Stimulated activated memory B cell treated with anti-CD40 and anti-IgM and Interleukin-4, amounts not matched to agents 10 μg/mL and 1 μg/mL and 100 μg/mL, for 72 hours (primary cell): Measurements from ENCODE around the gene PRKG1.
"Not testable (repeated sequence)": the region's sequence is repeated elsewhere in the genome, so short reads cannot be mapped to it uniquely, and the experiment has no call there.

Experiments
- ATAC-seq: fragments of 150-1000 bp; cut with Tn5 transposase; 2 replicates; pipeline ENCODE4 v1.10.0; 2021
- H3K27ac Mint-ChIP-seq: one replicate; pipeline ENCODE4 v1.8.0; 2022; ENCODE audit warnings: mild to moderate bottlenecking, mixed read lengths
- H3K27me3 Mint-ChIP-seq: one replicate; pipeline ENCODE4 v1.8.0; 2022; ENCODE audit warnings: mixed read lengths
- H3K36me3 Mint-ChIP-seq: one replicate; pipeline ENCODE4 v1.8.0; 2022; ENCODE audit warnings: mixed read lengths
- H3K4me1 Mint-ChIP-seq: one replicate; pipeline ENCODE4 v1.8.0; 2022; ENCODE audit warnings: mixed read lengths
- H3K4me3 Mint-ChIP-seq: one replicate; pipeline ENCODE4 v1.8.0; 2022; ENCODE audit warnings: mild to moderate bottlenecking, moderate library complexity, mixed read lengths
- H3K9me3 Mint-ChIP-seq: one replicate; pipeline ENCODE4 v1.8.0; 2022; ENCODE audit warnings: mixed read lengths

PRKG1 gene

GRCh38 chr10:51530541-51530940, 456.3 kb downstream of the PRKG1 start:
- no peaks in the 10 kb centered on the region for H3K9me3 Mint-ChIP-seq
- ATAC-seq, result no peak
- H3K36me3 Mint-ChIP-seq, result no peaks in the 10 kb centered on the region
- no peaks in the 10 kb centered on the region for H3K27me3 Mint-ChIP-seq
- H3K4me1 Mint-ChIP-seq, result no peaks in the 10 kb centered on the region
- H3K27ac Mint-ChIP-seq, result no peak overlapping the region
- no peak overlapping the region for H3K4me3 Mint-ChIP-seq

GRCh38 chr10:51532044-51532443, 457.8 kb downstream of the PRKG1 start:
- Mint-ChIP-seq H3K4me3 (no peak overlapping the region), H3K27me3 (no peaks in the 10 kb centered on the region)
- ATAC-seq, result no peak

GRCh38 chr10:51542853-51543252, 468.6 kb downstream of the PRKG1 start:
- Mint-ChIP-seq H3K36me3 (no peaks in the 10 kb centered on the region), H3K4me1 (no peaks in the 10 kb centered on the region), H3K9me3 (no peaks in the 10 kb centered on the region), H3K27me3 (no peaks in the 10 kb centered on the region), H3K27ac (no peak overlapping the region), H3K4me3 (no peak overlapping the region)
- ATAC-seq, result no peak

More at GRCh38 chr10:51532044-51532443, 457.8 kb downstream of the PRKG1 start:
- no peaks in the 10 kb centered on the region for H3K36me3 Mint-ChIP-seq
- H3K4me1 Mint-ChIP-seq, result no peaks in the 10 kb centered on the region
- H3K9me3 Mint-ChIP-seq, result no peaks in the 10 kb centered on the region
- no peak overlapping the region for H3K27ac Mint-ChIP-seq

- Mint-ChIP-seq H3K27me3 (no peaks in the 10 kb centered on the region), H3K4me1 (no peaks in the 10 kb centered on the region), H3K36me3 (no peaks in the 10 kb centered on the region), H3K9me3 (no peaks in the 10 kb centered on the region), H3K4me3 (no peak overlapping the region), H3K27ac (no peak overlapping the region)
- ATAC-seq, result no peak
These were observed 470.6 kb downstream of the PRKG1 start for GRCh38 chr10:51544933-51545332.

GRCh38 chr10:51547941-51548340, 473.7 kb downstream of the PRKG1 start:
- ATAC-seq, result no peak
- Mint-ChIP-seq H3K9me3 (no peaks in the 10 kb centered on the region), H3K4me1 (no peaks in the 10 kb centered on the region), H3K36me3 (no peaks in the 10 kb centered on the region), H3K4me3 (no peak overlapping the region), H3K27ac (no peak overlapping the region), H3K27me3 (no peaks in the 10 kb centered on the region)

- Mint-ChIP-seq H3K27me3 (no peaks in the 10 kb centered on the region), H3K4me3 (no peak overlapping the region), H3K9me3 (no peaks in the 10 kb centered on the region), H3K4me1 (no peaks in the 10 kb centered on the region), H3K27ac (no peak overlapping the region), H3K36me3 (no peaks in the 10 kb centered on the region)
- ATAC-seq, result no peak
These were observed 478.6 kb downstream of the PRKG1 start for GRCh38 chr10:51552879-51553278.

GRCh38 chr10:51564896-51565510, 490.7 kb downstream of the PRKG1 start:
- Mint-ChIP-seq H3K4me1 (no peaks in the 10 kb centered on the region), H3K27ac (no peak overlapping the region), H3K36me3 (no peaks in the 10 kb centered on the region), H3K27me3 (no peaks in the 10 kb centered on the region), H3K9me3 (no peaks in the 10 kb centered on the region), H3K4me3 (no peak overlapping the region)
- no peak for ATAC-seq

- ATAC-seq, result no peak
- H3K4me1 Mint-ChIP-seq, result no peaks in the 10 kb centered on the region
- H3K4me3 Mint-ChIP-seq, result no peak overlapping the region
- H3K27me3 Mint-ChIP-seq, result no peaks in the 10 kb centered on the region
- no peaks in the 10 kb centered on the region for H3K9me3 Mint-ChIP-seq
- H3K27ac Mint-ChIP-seq, result no peak overlapping the region
- H3K36me3 Mint-ChIP-seq, result no peaks in the 10 kb centered on the region
These were observed 493.0 kb downstream of the PRKG1 start for GRCh38 chr10:51567271-51567670.

GRCh38 chr10:51569467-51569866, 495.2 kb downstream of the PRKG1 start:
- no peak for ATAC-seq
- Mint-ChIP-seq H3K9me3 (no peaks in the 10 kb centered on the region), H3K4me1 (no peaks in the 10 kb centered on the region), H3K36me3 (no peaks in the 10 kb centered on the region), H3K27me3 (no peaks in the 10 kb centered on the region), H3K27ac (no peak overlapping the region), H3K4me3 (no peak overlapping the region)

- no peaks in the 10 kb centered on the region for H3K27me3 Mint-ChIP-seq
- H3K36me3 Mint-ChIP-seq, result no peaks in the 10 kb centered on the region
- no peaks in the 10 kb centered on the region for H3K9me3 Mint-ChIP-seq
- ATAC-seq, result no peak
- no peak overlapping the region for H3K4me3 Mint-ChIP-seq
- no peak overlapping the region for H3K27ac Mint-ChIP-seq
- H3K4me1 Mint-ChIP-seq, result no peaks in the 10 kb centered on the region
These were observed 500.2 kb downstream of the PRKG1 start for GRCh38 chr10:51574248-51575048.

- H3K27me3 Mint-ChIP-seq, H3K4me1 Mint-ChIP-seq, ATAC-seq, H3K9me3 Mint-ChIP-seq, H3K27ac Mint-ChIP-seq, H3K36me3 Mint-ChIP-seq, H3K4me3 Mint-ChIP-seq: not testable (repeated sequence)
These were observed 506.9 kb downstream of the PRKG1 start for GRCh38 chr10:51581196-51581595.

GRCh38 chr10:51583976-51584375, 509.7 kb downstream of the PRKG1 start:
- Mint-ChIP-seq H3K9me3 (peaks cover 3% of the 10 kb centered on the region), H3K4me1 (no peaks in the 10 kb centered on the region), H3K27me3 (no peaks in the 10 kb centered on the region), H3K36me3 (no peaks in the 10 kb centered on the region), H3K27ac (no peak overlapping the region), H3K4me3 (no peak overlapping the region)
- no peak for ATAC-seq

- Mint-ChIP-seq H3K36me3 (no peaks in the 10 kb centered on the region), H3K4me1 (no peaks in the 10 kb centered on the region), H3K27ac (no peak overlapping the region), H3K27me3 (no peaks in the 10 kb centered on the region), H3K4me3 (no peak overlapping the region), H3K9me3 (peaks cover 2% of the 10 kb centered on the region)
- ATAC-seq, result no peak
These were observed 511.5 kb downstream of the PRKG1 start for GRCh38 chr10:51585742-51586141.

- ATAC-seq, result no peak
- Mint-ChIP-seq H3K27me3 (no peaks in the 10 kb centered on the region), H3K27ac (no peak overlapping the region), H3K4me3 (no peak overlapping the region), H3K9me3 (no peaks in the 10 kb centered on the region), H3K4me1 (no peaks in the 10 kb centered on the region), H3K36me3 (no peaks in the 10 kb centered on the region)
These were observed 514.7 kb downstream of the PRKG1 start for GRCh38 chr10:51588984-51589383.

- H3K27ac Mint-ChIP-seq, result no peak overlapping the region
- no peaks in the 10 kb centered on the region for H3K27me3 Mint-ChIP-seq
- no peaks in the 10 kb centered on the region for H3K9me3 Mint-ChIP-seq
- no peaks in the 10 kb centered on the region for H3K4me1 Mint-ChIP-seq
- ATAC-seq, result no peak
- H3K36me3 Mint-ChIP-seq, result no peaks in the 10 kb centered on the region
- no peak overlapping the region for H3K4me3 Mint-ChIP-seq
These were observed 516.5 kb downstream of the PRKG1 start for GRCh38 chr10:51590818-51591217.

GRCh38 chr10:51596695-51597094, 522.4 kb downstream of the PRKG1 start:
- H3K4me3 Mint-ChIP-seq, result no peak overlapping the region
- H3K27me3 Mint-ChIP-seq, result no peaks in the 10 kb centered on the region

More at GRCh38 chr10:51596695-51597094, 522.4 kb downstream of the PRKG1 start:
- H3K27ac Mint-ChIP-seq, result no peak overlapping the region
- no peaks in the 10 kb centered on the region for H3K36me3 Mint-ChIP-seq
- H3K4me1 Mint-ChIP-seq, result no peaks in the 10 kb centered on the region
- ATAC-seq, result no peak
- H3K9me3 Mint-ChIP-seq, result peaks cover 3% of the 10 kb centered on the region
